RWPE2 (cell line): Measurements from ENCODE around the gene SH3BP1.

Experiments used
- ATAC-seq: fragments of 200-7000 bp; cut with Tn5 transposase; 3 replicates; pipeline ENCODE4 v1.9.1; 2021; ENCODE audit warnings: low read depth
- DNase-seq: peaks from one replicate; pipeline ENCODE4 v3.0.0-alpha.2; 2020; ENCODE audit warnings: low spot score
- H3K27ac ChIP-seq: fragments of 450-650 bp; 2 replicates; pipeline ENCODE4 v1.5.1; 2017; ENCODE audit warnings: mild to moderate bottlenecking; ENCODE audit not compliant: poor library complexity, severe bottlenecking
- H3K27me3 ChIP-seq: fragments of 250-450 bp; sonication (Bioruptor Pico); 2 replicates; pipeline ENCODE4 v1.5.1; 2021; ENCODE audit warnings: mild to moderate bottlenecking, moderate library complexity; ENCODE audit not compliant: insufficient read depth, poor library complexity, severe bottlenecking
- H3K36me3 ChIP-seq: fragments of 250-450 bp; sonication (Bioruptor Pico); 2 replicates; pipeline ENCODE4 v1.5.1; 2020; ENCODE audit warnings: low read depth, mild to moderate bottlenecking, moderate library complexity
- H3K4me1 ChIP-seq: fragments of 250-450 bp; sonication (Bioruptor Pico); 2 replicates; pipeline ENCODE4 v1.5.1; 2021; ENCODE audit warnings: mild to moderate bottlenecking, moderate library complexity; ENCODE audit not compliant: insufficient read depth, poor library complexity, severe bottlenecking
- H3K4me3 ChIP-seq: fragments of 250-450 bp; sonication (Bioruptor Pico); 2 replicates; pipeline ENCODE4 v1.5.1; 2021; ENCODE audit warnings: mild to moderate bottlenecking, moderate library complexity; ENCODE audit not compliant: severe bottlenecking
- H3K9me3 ChIP-seq: fragments of 250-450 bp; sonication (Bioruptor Pico); 2 replicates; pipeline ENCODE4 v1.5.1; 2021; ENCODE audit warnings: mild to moderate bottlenecking, moderate library complexity; ENCODE audit not compliant: severe bottlenecking
- TF ChIP-seq, protein P1 (sequence below): fragments of 450-650 bp; IDR thresholded peaks from one replicate; pipeline ENCODE4 v1.5.1; 2017; ENCODE audit warnings: mild to moderate bottlenecking, moderate library complexity; ENCODE audit not compliant: poor library complexity, severe bottlenecking

The SH3BP1 gene

DNA sequence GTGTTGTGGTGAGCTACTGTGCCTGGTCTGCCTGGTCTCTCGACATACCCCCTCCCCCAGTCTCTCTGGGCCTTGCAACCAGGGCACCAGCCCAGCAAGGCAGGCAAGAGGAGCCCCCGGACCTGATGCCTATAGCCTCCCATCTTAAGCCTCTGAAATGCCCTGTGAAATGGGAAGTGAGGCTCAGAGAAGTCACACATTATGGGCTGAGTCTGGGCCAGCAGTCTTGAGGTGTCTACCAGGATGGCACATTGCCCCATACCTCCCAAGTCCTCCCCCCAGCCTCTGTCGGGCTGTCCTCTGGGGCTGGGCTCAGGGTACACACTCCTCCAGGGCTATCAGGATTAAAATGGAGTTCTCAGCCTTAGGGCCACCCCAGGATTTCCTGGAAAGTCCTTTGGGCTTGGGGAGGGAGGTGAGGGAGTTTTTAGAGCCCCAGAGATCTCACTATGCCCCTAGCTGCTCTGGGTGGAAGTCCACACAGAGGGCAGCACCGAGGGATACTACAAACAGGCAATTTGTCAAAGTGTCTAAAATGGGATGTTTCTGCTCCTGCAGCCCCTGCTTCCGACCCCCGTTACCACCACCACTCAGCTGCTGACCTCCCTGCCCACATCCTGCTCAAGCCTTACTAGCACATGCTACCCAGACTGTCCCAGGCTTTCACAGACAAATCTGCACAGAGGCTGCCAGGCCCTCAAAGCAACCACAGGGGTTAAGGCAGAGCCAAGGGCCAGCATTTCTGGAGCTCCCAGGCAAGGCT, 3.1 kb upstream of the SH3BP1 start:
- H3K4me1 ChIP-seq, result peaks cover 5% of the 10 kb centered on the region

DNA sequence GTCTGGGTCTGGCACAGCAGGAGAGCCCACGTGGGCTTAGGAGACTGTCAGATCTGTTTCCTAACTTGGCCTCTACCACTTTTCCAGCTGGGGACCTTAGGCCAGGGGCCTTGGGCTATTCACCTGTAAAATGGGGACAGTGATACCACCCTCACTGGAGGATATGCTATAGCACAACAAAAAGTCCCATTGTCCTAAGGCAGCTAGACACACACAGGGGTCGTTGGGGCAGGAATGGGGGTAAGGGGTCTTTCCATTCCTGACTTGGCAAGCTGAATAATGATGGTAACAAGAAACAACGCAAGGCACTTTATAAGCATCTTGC, 2.6 kb upstream of the SH3BP1 start:
- no peak overlapping the region for H3K27ac ChIP-seq

More for the DNA sequence above, 3.1 kb upstream of the SH3BP1 start:
- DNase-seq (no peak), ATAC-seq (no peak)
- Histone ChIP-seq H3K4me3 (no peak overlapping the region), H3K27me3 (no peaks in the 10 kb centered on the region), H3K27ac (no peak overlapping the region), H3K9me3 (no peaks in the 10 kb centered on the region), H3K36me3 (peaks cover 3% of the 10 kb centered on the region)
- TF ChIP-seq, protein P1, sequence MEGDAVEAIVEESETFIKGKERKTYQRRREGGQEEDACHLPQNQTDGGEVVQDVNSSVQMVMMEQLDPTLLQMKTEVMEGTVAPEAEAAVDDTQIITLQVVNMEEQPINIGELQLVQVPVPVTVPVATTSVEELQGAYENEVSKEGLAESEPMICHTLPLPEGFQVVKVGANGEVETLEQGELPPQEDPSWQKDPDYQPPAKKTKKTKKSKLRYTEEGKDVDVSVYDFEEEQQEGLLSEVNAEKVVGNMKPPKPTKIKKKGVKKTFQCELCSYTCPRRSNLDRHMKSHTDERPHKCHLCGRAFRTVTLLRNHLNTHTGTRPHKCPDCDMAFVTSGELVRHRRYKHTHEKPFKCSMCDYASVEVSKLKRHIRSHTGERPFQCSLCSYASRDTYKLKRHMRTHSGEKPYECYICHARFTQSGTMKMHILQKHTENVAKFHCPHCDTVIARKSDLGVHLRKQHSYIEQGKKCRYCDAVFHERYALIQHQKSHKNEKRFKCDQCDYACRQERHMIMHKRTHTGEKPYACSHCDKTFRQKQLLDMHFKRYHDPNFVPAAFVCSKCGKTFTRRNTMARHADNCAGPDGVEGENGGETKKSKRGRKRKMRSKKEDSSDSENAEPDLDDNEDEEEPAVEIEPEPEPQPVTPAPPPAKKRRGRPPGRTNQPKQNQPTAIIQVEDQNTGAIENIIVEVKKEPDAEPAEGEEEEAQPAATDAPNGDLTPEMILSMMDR, result peak; percentile 21

DNA sequence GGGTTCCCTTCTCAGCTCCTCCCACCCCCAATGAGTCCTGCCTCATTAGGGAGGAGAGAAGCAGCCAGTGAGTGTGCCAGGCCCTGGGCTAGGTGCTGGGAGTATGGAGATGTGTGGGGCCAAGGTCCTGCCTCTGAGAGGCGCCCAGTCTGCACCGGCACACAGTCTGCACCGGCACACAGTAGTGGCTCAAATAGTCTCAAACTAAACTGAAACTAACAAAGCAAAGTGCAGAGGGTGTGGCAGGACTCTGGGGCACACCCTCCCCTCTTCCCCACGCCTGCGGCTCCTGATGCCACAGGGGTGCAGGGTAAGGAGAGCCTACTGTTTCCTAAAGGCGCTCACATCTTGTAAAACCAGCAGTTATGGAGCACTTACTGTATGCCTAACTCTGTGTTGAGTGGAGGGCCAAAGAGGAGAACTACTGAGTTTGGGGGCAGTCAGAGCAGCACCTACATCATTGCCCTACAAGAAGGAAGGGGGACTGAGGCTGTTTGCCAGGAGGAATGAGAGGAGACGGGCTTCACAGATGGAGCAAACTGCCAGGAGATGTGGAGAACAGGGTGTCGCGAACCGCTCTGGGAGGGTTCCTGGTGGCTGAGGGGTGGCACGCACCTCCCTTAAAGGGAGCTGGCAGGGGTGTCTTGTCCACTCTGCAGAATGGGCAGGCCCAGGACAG, 939 bp upstream of the SH3BP1 start:
- Histone ChIP-seq H3K4me1 (peaks cover 8% of the 10 kb centered on the region), H3K9me3 (no peaks in the 10 kb centered on the region), H3K27ac (peak overlapping the region; percentile 79), H3K36me3 (peaks cover 25% of the 10 kb centered on the region), H3K27me3 (no peaks in the 10 kb centered on the region), H3K4me3 (no peak overlapping the region)
- TF ChIP-seq, protein P1, result no peak
- peak; percentile 1; the same call in 1 of the 3 replicates for ATAC-seq
- DNase-seq, result no peak

More for the DNA sequence above, 2.6 kb upstream of the SH3BP1 start:
- ATAC-seq (no peak), DNase-seq (no peak)
- no peak overlapping the region for H3K4me3 ChIP-seq
- no peaks in the 10 kb centered on the region for H3K9me3 ChIP-seq
- H3K36me3 ChIP-seq, result peaks cover 8% of the 10 kb centered on the region
- H3K4me1 ChIP-seq, result peaks cover 8% of the 10 kb centered on the region
- no peaks in the 10 kb centered on the region for H3K27me3 ChIP-seq
- TF ChIP-seq, protein P1, result no peak

DNA sequence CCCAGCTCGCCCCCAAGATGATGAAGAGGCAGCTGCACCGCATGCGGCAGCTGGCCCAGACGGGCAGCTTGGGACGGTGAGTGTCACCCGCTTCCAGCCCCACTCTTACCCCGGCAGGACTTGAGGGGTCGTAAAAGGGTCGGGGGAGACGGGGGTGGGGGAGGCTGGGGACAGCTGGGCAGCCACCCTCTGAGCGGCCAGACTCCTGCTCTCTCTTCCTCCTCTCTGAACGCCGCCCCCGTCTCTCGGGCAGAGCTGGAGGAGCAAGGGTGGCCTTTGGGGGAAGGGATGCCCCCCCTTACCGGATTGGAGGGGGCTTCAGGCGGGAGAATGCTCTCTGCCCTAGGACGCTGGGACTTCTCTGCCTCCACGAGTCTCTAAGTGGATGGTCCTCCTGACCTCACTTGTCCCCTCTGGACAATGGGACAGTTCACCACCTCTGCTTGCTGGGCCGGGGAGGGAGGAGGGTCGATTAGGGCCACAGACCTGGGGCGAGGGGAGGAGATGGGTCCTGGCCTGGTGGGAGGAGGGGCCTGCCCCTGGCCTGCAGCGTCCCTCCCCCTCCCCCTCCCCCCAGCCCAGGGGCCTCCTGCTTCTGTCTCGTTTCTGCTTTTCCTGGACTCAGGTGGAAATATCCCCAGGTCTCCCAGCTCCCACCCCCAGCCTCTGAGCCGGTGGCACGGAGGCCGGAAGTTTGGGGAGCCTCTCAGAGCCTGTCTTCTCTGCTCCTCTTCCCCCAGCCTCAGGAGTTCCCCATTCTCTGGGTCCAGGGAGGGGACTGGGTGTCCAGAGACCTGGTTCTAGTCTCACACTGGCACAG, 512 bp downstream of the SH3BP1 start:
- H3K9me3 ChIP-seq, result no peaks in the 10 kb centered on the region
- H3K4me1 ChIP-seq, result peaks cover 8% of the 10 kb centered on the region
- TF ChIP-seq, protein P1, result no peak
- H3K27me3 ChIP-seq, result no peaks in the 10 kb centered on the region
- peaks cover 39% of the 10 kb centered on the region for H3K36me3 ChIP-seq
- H3K27ac ChIP-seq, result peak overlapping the region; percentile 79
- peak overlapping the region; percentile 42 for H3K4me3 ChIP-seq
- DNase-seq (peak; percentile 55), ATAC-seq (peak; percentile 10; the same call in 1 of the 3 replicates)
